ENCODE data around the gene PLXNB3. TPM values are rescaled to one million over a fixed set of nuclear protein-coding genes. Genes with fewer than 3 reads are reported as not detected.

Gene PLXNB3
- total RNA-seq, 1 donor from 2014 or later: 0.47 TPM

DNA sequence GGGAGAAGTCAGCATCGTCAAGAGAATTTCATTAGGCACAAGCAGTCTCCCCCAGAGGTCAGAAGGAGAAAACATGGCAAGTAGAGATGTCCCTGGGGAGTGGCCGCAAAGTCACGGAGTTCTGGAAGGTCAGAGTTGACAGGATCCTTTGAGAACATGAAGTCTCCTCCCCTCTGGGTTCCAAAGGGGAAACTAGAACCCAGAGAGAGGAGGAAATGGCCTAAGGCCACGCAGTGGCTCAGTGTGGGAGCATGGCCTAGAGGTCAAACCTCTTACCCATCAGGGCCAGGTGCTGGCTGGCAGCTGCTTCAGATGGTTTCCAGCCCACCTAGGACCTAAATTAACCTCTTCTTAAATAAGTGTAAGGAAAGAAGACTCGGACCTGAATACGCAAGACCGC, 29.2 kb downstream of the PLXNB3 start:
- DNase-seq: no peak

DNA sequence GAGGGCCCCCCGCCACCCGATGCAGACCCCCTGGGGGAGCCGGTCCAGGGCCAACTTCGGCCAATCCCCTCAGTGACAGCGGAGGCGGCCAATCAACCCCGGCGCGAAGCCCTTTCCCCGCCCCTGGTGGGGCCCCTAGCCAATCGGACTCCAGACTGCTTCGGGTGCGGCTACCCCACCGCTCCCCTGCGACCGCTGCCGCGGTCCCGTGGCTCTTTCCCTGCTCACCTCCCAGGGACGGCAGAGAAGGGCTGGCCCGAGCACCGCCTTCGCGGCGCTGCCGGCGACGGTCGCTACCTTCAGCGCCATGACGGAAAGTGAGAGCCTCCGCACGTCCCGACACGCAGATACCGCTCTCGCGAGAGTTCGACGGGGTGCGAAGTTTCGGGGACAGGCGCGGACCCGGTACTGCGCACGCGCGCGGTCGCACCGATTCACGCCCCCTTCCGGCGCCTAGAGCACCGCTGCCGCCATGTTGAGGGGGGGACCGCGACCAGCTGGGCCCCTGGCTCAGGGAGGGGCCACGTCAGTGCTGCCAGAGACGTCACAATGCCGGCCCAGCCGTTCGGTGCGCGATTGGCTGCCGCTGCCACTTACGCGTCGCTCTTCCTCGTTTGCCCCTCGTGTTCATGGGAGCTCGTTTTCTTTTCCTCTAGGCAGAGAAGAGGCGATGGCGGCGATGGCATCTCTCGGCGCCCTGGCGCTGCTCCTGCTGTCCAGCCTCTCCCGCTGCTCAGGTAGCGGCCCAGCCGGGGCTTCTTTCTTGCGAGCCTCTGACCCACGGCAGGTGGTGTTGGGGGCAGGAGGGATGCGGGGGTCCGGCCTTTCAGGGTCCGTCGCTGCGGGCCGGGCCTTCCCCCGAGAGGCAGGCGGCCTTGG, 30.2 kb downstream of the PLXNB3 start, which contains the start of the genes IDH3G and SSR4:
Gene IDH3G, minus strand, starts transcription at position 358 of the 879 bp plus-strand sequence. Its CDS starts 49 bp downstream, at position 309.
Gene SSR4, plus strand, starts transcription at position 651 of the 879 bp plus-strand sequence. Its CDS starts 20 bp downstream, at position 671.
- peak; percentile 90 for DNase-seq

GRCh38 chrX:153794897-153795816, 31.1 kb downstream of the PLXNB3 start:
- DNase-seq: no peak

GRCh38 chrX:153797415-153798015, 33.5 kb downstream of the PLXNB3 start:
- DNase-seq: no peak

- no peak for DNase-seq
Measured at GRCh38 chrX:153799326-153799725, 35.3 kb downstream of the PLXNB3 start.

DNA sequence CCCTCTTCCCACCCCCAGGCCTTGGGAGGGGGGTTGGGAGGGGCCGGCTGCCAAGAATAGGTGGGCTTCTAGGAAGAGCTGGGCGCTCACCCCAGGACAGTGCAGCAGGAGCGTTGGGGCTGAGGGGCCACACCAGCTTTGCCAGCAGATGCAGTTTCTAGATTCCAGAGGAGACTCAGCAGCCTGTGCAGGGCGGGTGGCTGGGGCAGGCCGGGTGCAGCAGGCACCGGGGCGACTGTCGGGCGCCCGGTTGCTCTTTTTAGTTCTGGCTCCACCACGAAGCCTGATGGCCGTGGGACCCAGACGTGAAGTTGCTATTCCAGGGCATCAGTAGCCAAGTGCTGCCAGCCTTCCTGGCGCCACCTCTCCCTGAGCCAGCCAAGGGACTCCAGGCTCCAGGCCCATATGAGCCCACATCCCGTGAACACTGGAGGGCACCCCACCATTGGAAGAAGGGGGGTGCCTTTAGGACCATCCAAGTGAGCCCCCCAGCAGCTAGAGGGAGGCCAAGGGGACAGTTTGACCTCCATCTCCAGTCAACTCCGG, 36.2 kb downstream of the PLXNB3 start:
- no peak for DNase-seq

GRCh38 chrX:153800746-153801145, 36.7 kb downstream of the PLXNB3 start:
- DNase-seq: no peak

- no peak for DNase-seq
Measured at GRCh38 chrX:153801669-153802068, 37.6 kb downstream of the PLXNB3 start.

DNA sequence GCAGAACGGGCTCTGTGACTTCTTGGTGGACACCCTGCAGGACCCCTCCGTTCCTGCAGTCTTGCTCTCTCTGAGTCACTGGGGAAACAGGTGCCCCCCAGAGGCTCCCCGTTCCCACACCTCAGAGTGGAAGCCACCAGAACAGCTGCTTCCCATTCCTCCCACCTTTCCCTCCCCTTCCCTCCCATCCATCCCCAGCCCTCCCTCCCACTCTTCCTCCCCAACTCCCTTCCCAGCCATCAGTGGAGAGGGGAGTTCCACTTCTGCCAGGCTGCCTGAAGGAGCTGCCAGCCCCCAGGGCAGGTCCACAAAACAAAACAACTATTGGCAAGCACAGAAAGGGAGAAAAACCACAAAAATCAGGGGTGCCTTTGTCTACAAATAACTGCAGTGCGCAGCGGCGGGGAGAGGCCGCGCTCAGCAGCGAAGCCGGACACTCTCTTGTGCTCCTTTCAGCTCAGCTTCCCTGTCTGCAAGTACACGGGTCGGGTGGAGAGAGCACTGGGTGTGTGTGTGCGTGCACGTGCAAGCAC, 38.5 kb downstream of the PLXNB3 start:
- no peak for DNase-seq

GRCh38 chrX:153803211-153804099, 39.4 kb downstream of the PLXNB3 start:
- no peak for DNase-seq

GRCh38 chrX:153804100-153804595, 40.1 kb downstream of the PLXNB3 start:
- no peak for DNase-seq

GRCh38 chrX:153804621-153805020, 40.6 kb downstream of the PLXNB3 start:
- no peak for DNase-seq

- DNase-seq: no peak
Measured at GRCh38 chrX:153805436-153805835, 41.4 kb downstream of the PLXNB3 start.

DNA sequence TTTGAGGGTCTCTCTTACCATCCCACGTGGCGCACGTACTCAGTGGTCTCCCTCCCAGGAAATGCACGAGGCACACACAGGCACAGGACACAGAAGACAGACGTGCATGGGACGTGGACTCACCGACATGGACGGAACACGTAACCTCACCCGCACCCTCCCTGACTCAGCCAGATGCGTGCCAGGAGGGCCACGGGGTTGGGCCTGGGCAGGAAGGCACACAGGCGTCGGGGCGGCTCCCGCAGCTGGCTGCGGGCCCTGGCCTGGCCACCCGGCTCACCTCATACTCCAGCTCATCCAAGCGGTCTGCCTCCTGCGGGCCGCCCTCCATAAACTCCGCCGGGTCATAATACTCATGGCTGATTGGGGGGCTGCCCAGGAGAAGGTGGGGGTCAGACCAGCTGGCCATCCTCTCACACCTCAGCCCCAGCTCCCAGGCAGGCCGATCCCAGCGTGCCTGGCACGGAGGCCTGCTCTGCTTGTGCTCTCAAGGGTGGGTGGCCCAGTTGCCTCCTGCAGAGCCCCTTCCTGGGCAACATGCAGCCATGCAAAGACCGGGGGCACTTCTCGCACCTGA, 43.0 kb downstream of the PLXNB3 start:
- no peak for DNase-seq

- DNase-seq: no peak
Measured at GRCh38 chrX:153807976-153808375, 43.9 kb downstream of the PLXNB3 start.

- DNase-seq: no peak
Measured at GRCh38 chrX:153812220-153812619, 48.2 kb downstream of the PLXNB3 start.

- DNase-seq: no peak
Measured at GRCh38 chrX:153813161-153813560, 49.1 kb downstream of the PLXNB3 start.

GRCh38 chrX:153814591-153815315, 50.7 kb downstream of the PLXNB3 start:
- DNase-seq: no peak
